ENCODE measurements around the gene SIRT7.

The SIRT7 gene

GRCh38 chr17:81907219-81908145 is 10.5 kb downstream of the SIRT7 start:
- no peak for FAIRE-seq

GRCh38 chr17:81906476-81907218 is 11.3 kb downstream of the SIRT7 start:
- DNase-seq (ENCODE audit: insufficient read length, low spot score) (no peak), FAIRE-seq (no peak)

More at GRCh38 chr17:81907219-81908145, 10.5 kb downstream of the SIRT7 start:
- DNase-seq (ENCODE audit: insufficient read length, low spot score) = no peak

DNA sequence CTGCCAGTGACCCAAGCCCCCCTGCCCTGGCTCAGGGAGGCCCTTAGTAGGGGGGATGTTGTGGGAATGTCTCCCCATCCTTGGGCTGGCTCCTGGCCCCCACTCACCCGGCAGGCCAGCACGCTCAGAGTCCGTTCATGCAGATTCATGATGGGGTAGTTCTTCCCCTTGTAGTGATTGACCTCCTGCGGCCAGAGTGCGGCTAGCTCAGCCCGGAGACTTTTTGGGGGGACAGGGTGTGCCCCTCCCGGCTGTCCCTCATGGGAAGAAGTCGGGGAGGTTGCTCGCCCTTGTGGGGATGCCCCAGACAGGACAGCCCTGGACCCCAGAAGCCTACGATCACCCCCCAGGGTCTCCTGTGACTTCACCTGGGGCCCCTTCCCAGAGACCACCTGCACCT is 12.0 kb downstream of the SIRT7 start:
- DNase-seq (ENCODE audit: insufficient read length, low spot score) = no peak
- FAIRE-seq = no peak

DNA sequence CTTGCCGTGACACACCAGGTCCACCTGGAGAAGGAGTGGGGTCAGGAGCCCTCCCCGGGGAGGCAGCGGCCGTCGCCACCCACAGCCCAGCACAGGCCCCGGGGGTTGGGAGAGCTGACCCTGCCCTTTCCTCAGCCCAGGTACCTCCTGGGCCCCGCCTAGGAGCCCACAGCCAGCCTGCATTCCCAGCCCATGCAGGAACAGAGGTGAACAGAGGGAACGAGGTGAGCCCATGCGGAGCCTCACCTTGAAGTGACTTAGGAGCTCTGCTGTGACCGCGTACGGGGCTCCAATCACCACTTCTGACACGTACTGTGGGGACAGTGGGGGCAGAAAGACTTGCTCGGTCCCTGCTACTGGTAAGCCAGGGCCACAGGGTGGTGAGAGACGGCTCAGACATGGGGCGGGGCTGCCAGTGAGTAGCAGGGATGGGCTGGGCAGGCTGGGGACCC is 12.5 kb downstream of the SIRT7 start:
- FAIRE-seq (no peak), DNase-seq (ENCODE audit: insufficient read length, low spot score) (no peak)

DNA sequence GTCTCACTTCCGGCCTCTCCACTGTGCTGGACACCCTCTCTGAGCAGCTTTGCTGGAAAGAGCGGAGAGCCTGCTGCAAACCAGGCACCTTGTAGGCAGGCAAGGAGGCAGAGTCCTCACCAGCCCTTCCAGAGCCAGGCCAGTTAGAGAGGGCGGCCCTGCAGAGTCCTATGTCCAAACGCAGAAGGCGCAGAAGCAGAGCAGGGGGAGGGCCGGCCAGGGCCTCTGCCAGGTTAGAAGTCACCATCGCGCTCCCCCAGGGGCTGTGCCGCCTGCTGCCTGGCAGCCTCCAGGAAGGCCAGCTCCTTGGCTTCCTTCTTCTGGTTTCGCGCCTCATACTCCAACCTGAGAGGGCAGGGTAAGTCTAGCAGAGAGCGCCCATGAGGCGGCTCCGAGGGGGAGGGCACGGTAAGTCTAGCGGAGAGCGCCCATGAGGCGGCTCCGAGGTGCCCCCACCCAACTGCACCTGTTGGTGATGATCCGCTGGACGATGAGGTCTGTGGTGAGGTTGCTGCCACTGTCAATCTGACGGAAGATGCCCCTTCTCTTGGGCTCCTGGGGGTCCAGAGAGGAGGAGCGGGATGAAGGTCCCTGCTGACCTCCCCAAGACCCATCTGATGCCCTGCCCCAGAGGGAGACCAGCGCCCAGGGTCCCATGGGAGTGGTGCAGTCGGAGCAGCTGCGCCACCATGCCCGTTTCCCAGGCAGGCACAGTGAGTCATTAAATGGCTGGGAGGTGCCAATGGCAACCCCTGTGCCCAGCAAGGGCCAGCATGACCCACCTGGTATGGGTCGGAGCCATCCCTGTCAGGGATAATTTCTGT is 13.2 kb downstream of the SIRT7 start:
- FAIRE-seq = no peak
- no peak for DNase-seq (ENCODE audit: insufficient read length, low spot score)

DNA sequence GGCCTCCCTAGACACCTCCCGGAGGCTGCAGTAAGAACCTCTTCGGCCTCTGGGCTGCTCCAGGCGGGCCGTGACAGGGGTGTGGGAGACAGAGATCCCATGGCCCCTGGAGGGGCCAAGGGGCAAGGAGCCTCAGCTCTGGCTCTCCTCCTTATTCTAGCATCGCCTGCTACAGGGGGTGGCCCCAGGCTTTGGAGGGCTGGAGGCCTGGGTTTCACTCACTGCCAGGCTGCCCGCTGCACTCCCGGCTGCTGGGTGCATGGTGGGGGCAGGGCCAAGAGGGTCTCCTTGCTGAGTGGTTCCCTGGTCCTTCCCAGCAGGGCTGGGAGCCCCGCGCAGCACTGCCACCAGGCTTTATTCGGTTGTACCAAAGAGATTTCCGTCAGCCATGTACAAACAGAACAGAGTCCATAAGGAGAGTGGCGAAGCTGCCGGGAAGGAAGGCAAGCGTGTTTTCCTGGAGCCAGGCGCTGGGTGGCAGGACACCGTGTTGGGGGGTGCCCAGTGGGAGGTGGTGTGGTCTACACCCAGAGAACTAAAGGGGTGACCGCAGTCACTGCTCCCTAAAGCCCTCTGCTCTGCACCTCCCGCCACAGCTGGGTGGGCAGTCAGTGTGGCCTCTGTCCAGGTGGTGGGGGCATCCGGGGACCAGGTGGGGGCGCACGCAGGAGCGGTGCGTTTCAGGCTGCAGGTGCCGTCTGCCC is 13.9 kb downstream of the SIRT7 start:
- DNase-seq (ENCODE audit: insufficient read length, low spot score) (no peak), FAIRE-seq (no peak)

- FAIRE-seq (no peak), DNase-seq (ENCODE audit: insufficient read length, low spot score) (no peak)
Observed at GRCh38 chr17:81903415-81903831, 14.6 kb downstream of the SIRT7 start.

GRCh38 chr17:81902653-81903414 is 15.1 kb downstream of the SIRT7 start:
- DNase-seq (ENCODE audit: insufficient read length, low spot score) (no peak), FAIRE-seq (no peak)

GRCh38 chr17:81902023-81902652 is 15.8 kb downstream of the SIRT7 start, which contains the start of gene NPB:
Gene NPB (plus strand): TSS chr17:81902238. CDS start chr17:81902278, 40 bp downstream.
- DNase-seq (ENCODE audit: insufficient read length, low spot score) (no peak), FAIRE-seq (no peak)

GRCh38 chr17:81901167-81902022 is 16.6 kb downstream of the SIRT7 start:
- no peak for FAIRE-seq
- no peak for DNase-seq (ENCODE audit: insufficient read length, low spot score)

DNA sequence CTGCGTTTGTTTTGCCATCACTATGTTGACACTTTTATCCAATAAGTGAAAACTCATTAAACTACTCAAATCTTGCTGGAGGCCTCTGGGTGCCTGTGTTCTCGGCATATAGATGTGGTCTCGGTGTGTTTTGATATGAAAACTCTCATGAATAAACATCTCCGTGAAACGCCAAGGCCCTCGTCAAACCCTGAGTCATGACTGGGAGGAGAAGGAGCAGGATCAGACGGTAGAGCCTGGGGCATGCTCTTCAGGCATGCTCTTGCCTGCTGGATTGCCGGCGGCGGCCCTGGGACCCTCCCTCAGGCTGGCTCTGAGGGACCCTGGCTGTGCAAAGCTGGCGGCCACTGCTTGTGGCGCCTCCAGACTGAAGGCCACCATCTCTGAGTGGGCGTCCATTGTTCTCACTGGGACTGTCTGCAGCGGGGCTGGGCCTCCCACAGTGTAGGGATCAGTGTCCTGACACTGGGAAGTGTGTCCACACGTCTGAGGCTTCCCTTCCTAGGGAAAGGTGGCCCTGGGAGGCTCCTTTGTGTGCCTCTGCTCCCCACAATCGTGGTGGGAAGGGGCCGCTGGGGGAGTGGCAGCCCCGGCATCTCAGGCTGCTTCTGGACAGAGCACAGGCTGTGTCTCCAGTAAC is 17.7 kb downstream of the SIRT7 start:
- no peak for DNase-seq (ENCODE audit: insufficient read length, low spot score)
- no peak for FAIRE-seq

DNA sequence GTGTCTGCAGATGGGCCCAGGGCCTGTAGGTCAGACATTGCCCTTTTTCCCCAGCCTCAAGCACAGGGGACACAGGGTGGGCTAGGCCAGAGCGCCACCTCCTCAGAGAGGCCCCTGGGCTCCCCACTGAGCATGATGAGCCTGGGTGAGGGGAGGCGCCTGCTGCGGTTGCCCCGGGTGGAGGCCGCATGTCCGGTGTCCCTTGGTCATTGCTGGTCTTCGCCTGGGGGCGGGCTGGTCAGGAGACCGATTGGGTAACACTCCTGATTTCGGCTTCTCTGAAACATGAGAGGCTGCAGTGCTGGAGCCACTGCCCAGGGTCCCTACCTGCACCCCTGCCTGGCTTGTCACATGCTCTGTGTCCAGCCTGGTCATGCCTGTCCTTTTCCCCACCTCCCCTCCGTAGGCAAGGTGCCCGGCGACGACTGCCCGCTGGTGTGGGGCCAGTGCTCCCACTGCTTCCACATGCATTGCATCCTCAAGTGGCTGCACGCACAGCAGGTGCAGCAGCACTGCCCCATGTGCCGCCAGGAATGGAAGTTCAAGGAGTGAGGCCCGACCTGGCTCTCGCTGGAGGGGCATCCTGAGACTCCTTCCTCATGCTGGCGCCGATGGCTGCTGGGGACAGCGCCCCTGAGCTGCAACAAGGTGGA is 18.3 kb downstream of the SIRT7 start:
- no peak for DNase-seq (ENCODE audit: insufficient read length, low spot score)
- FAIRE-seq = no peak

DNA sequence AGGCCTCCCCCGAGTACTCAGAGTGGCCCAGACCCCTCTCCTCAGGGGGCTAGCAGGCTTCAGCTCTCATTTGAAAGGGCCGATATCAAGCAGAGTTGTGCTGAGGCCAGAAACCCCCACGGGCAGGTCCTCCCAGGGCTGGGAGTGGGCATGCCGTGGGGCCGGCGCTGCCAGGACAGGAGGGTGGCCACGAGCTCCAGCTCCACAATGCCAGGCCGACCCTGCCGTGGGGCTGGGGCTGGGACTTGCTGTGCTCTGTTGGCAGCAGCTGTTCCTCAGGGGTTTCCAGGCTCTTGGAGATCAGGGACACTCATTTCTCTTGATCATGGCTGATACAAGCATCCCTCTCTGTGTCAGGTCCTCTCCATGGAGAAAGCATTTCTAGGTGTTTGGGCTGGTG is 19.1 kb downstream of the SIRT7 start:
- FAIRE-seq (no peak), DNase-seq (ENCODE audit: insufficient read length, low spot score) (no peak)

DNA sequence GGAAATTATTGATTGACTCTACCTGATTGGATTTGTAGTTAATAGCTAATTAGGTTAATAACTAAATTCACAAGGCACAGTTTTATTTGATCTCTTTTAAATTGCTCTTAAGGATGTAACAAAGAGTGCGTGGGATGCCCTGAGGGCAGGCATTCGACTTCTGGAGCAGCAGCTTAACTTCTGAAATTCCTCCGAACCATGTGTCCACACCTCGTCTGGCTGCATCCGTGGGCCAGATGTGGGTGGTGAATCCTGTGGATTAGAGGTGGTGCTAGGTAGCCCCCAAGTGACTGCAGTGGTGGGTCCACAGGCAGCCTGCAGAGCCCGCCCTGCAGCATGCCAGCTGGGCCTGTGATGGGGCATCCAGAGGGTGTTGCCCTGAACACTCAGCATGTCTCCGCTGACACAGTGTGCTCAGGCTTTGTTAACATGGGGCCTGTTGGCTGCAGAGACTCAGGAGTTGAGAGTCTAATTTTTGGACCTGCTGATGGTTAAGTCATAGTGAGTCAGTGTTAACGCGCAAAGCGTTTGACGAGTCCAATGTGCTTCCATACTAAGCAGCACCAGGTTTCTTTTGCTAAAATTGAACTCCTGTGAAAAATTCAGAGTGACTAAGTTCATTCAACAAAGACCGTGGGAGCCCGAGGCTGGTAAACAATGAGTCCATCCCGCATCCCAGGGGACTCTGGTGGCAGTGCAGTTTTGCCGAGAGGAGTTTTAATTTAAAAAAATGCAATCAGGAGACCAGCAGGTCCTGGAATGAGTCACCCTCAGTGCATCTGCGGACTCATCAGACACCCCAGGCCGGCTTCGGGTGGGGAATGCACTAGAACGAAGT is 19.7 kb downstream of the SIRT7 start:
- FAIRE-seq (peak; percentile 72), DNase-seq (ENCODE audit: insufficient read length, low spot score) (no peak)

GRCh38 chr17:81895400-81895799 is 22.6 kb downstream of the SIRT7 start:
- no peak for DNase-seq (ENCODE audit: insufficient read length, low spot score)
- FAIRE-seq = no peak

DNA sequence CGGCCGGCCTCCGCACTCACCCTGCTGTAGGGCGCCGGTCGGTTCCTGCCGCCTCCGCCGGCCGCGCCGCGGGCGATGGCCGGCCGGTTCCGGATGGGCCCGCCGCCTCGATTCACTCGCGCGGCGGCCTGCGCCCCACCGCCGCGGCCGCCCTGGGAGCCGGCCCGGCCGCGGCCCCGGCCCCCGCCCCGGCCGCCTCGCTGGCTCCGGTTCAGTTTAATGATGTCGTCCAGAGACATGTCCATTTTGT is 26.7 kb downstream of the SIRT7 start:
- no peak for DNase-seq (ENCODE audit: insufficient read length, low spot score)
- FAIRE-seq = no peak

Data from HTR-8/SVneo (cell line).